GM21529 (cell line): ENCODE measurements around the gene LRRC4C.
A peak's percentile ranks its signal among the peaks of the same experiment; 100 is the strongest.
"Not testable (repeated sequence)": the region's sequence is repeated elsewhere in the genome, so short reads cannot be mapped to it uniquely, and the experiment has no call there.

ENCODE experiments used
- ATAC-seq: cut with Tn5 transposase; IDR thresholded peaks from one replicate; pipeline ENCODE4 v1.9.1; 2021; ENCODE audit not compliant: unreplicated experiment

The LRRC4C gene

DNA sequence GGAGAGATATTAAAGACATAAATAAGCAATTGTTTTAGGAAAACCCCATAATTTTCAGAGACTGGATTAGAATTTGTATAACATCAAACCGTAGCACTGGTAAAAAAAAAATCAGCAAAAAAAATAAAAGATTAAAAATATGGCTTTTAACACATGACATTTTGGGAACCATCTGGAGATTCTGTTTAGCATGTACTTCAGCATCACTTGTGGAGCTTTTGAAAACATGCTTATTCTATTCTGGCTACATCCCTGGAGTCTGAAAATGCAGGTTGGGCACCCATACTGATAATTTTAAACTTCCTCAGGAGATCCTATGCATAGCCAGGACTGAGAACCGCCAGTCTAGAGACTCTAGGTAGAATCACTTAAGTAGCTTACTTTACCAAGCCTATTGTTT lies 1190.9 kb downstream of the LRRC4C start:
- no peak for ATAC-seq

GRCh38 chr11:40255457-40255856 lies 1204.0 kb downstream of the LRRC4C start:
- no peak for ATAC-seq

DNA sequence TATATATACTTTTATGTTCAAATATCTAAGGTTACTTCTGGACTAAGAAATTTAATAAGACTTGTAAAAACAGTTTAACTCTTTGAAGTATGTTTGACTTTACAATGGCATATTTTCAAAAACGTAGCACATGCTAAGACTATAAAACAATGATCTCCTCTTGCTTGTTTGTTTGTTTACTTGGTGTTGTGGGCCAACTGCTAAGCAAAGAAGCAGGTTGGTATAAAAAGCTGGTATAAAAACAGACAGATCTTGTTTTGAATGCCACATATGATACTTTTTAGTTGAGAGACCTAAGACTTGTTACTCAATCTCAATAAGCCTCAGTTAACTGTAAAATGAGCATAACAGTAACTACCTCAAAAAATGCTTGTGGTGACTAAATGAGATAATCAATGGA lies 1206.3 kb downstream of the LRRC4C start:
- ATAC-seq: no peak

- no peak for ATAC-seq
Measured at GRCh38 chr11:40252236-40252635, 1207.2 kb downstream of the LRRC4C start.

- no peak for ATAC-seq
Measured at GRCh38 chr11:40246983-40247382, 1212.5 kb downstream of the LRRC4C start.

GRCh38 chr11:40241524-40242051 lies 1217.9 kb downstream of the LRRC4C start:
- ATAC-seq: peak; percentile 97

GRCh38 chr11:40240284-40240683 lies 1219.2 kb downstream of the LRRC4C start:
- ATAC-seq: no peak

- no peak for ATAC-seq
Measured at GRCh38 chr11:40236526-40236925, 1222.9 kb downstream of the LRRC4C start.

- ATAC-seq: no peak
Measured at GRCh38 chr11:40235841-40236240, 1223.6 kb downstream of the LRRC4C start.

DNA sequence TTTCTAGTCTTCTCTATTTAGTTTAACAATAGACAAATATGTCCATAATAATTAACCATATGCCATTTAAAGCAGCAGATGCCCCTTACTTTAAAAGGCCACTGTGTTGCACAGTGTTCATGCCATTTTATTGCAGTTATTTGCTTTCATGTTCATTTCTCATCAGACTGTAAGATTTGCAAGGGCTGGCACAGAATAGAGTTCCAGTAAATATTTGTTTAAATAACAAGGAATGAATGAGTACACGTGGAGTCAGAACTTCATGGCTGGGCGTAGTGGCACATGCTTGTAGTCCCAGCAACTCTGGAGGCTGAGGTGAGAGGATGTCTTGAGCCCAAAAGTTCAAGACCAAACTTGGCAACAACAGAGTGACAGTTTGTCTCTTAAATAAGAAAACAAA lies 1228.6 kb downstream of the LRRC4C start:
- ATAC-seq: no peak

GRCh38 chr11:40228662-40229061 lies 1230.8 kb downstream of the LRRC4C start:
- no peak for ATAC-seq

DNA sequence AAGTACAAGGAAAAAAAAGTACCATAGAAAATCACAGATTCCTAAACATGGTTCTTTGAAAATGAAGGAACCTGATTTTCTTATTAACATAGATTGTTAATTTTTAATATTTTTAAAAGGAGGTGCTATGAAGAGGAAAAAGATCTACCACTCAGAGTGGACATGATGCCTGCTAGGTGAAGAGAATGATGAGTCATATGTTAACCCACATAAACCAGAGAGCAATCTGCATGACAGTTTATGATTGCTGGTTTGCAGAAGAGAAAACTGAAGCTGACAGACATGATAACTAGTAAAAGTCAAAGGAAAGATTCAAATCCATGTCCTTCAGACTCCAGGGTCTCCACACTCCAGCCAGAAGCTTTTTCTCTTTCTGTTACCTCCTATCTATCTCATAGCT lies 1231.7 kb downstream of the LRRC4C start:
- ATAC-seq: peak; percentile 87

DNA sequence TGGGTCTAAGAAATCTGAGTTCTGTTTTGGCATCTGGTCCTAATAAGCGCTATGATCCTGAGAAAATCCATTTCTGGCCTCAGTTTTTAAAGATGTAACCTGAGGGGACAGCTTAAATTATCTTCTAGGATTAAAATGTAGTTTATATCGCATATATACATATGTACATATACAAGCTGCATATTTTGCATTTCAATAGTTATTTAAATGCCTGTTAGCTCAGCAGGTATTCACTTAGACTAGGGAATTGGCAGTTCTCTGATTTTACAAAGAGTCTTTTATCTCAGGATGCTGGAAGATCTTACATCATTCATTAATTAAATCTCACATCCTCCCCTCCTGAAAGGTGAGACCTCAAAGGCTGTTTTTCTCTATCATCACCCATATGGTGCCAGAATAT lies 1232.8 kb downstream of the LRRC4C start:
- ATAC-seq: no peak

- ATAC-seq: no peak
Measured at GRCh38 chr11:40223596-40224330, 1235.7 kb downstream of the LRRC4C start.

DNA sequence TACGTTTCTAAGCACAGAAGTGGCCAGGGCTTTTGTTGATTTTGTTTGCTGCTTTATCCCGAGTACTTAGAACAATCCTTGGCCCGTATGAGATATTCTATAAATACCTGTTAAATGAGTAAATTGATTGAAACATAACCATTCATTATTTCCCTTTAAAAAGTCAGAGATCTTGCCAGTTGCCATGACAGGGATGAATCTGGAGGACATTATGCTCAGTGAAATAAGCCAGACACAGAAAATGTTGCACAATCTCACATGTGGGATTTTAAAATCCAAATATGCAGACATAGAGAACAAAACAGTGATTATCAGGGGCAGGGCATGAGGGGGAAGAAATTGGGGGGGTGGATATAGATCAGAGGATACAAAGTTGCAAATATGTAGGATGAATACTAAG lies 1240.1 kb downstream of the LRRC4C start:
- ATAC-seq: no peak

DNA sequence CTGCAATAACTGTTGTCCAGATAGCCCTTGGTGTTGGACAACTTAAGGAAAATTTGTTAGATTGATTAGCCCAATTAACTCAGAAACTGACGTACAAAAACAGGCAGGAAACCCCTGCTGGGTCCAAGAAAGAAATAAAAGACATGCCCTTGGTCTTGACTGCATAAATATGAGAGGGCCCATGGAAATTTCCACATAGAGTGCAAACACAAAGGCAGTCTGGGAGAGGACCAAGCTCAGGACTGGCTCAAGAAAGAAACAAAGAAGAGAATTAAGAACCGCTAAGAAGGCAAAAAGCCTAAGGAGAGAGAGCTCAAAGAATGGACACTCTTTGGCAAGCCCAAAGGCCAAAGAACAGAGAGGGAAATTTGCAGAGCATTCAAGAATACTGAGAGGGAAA lies 1243.9 kb downstream of the LRRC4C start:
- no peak for ATAC-seq

DNA sequence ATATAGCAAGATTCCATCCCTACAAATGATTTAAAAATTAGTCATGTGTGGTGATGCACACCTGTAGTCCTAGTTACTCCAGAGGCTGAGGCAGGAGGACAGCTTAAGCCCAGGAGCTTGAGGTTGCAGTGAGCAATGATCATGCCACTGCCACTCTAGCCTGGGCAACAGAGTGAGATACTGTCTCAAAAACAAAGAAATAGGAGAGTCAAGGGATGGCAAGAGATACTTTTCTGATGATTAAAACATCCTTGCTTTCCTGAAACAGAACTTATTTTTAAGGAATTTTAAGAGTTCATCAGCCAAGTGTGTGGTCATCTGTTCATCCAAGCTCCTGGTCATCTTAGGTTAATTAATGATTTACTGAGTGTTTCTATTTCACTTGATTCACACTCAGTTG lies 1252.0 kb downstream of the LRRC4C start:
- ATAC-seq: no peak

DNA sequence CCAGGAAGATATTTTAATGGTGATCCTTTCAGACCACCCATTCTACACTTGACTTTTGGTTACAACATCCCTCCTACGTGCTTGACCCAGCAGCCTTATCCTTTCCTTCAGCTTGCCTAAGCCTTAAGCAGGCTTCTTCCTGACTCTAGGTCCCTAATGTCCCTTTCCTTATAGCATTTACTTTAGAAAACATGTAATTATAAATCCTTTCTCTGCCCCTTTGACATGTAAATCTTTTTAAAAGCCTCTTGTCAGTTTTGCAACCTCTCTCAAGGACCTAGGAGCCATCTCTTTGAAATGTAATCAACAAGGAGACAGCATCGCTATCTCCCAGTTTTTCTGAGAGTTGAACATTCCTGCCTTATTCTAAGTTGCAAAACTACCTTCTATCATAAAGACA lies 1255.2 kb downstream of the LRRC4C start:
- no peak for ATAC-seq

DNA sequence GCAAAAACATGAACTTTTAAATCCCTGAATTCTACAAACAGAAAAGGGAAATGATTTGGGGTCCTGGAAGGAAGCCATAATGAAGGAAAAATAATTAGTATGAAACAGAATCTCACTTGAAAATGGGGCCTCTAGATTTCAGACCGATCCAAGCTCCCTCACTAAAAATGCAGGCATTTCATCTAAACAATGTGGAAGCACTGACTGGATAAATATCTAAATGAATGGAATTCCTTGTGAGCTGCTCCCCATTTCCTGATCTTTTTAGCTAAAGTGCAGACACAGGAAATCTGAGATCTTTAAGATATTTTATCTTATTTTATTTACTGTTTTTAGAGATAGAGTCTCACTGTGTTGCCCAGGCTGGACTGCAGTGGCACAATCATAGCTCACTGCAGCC lies 1255.8 kb downstream of the LRRC4C start:
- no peak for ATAC-seq

GRCh38 chr11:40202589-40203270 lies 1256.7 kb downstream of the LRRC4C start:
- no peak for ATAC-seq

DNA sequence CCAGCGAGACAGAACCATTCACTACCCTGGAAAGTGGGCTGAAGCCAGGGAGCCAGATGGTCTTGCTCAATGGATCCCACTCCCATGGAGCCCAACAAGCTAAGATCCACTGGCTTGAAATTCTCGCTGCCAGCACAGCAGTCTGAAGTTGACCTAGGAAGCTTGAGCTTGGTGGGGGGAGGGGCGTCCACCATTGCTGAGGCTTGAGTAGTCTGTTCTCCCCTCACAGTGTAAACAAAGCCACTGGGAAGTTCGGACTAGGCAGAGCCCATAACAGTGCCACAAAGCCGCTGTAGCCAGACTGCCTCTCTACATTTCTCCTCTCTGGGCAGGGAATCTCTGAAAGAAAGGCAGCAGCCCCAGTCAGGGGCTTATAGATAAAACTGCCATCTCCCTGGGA lies 1266.9 kb downstream of the LRRC4C start:
- ATAC-seq: not testable (repeated sequence)

DNA sequence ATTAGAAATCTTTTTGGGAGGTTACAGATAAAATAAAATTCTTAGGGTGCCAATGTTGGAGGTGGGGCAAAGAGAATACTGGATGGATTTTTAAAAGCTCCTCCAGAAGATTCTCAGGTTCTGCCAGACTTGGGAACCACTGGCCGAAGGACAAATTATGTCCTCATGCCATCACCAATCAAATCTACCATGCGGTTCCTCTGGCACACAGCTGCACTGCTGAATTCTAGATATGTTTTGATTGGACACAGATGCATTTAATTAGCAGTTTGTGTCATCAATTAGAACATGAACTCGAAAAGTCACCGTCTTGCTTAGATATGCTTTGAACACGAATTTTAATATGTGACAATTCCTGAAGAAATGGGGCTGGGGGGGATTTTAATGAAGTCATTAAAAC lies 1269.2 kb downstream of the LRRC4C start:
- ATAC-seq: no peak
